SK-N-SH treated with all-trans-retinoic acid at 6 μM for 48 hours (cell line): ENCODE results near the gene MTCL1.

Experiments used
- ATAC-seq: fragments of 200-7000 bp; cut with Tn5 transposase; 3 replicates; pipeline ENCODE4 v1.9.1; 2020; ENCODE audit warnings: mild to moderate bottlenecking, moderate library complexity
- ARNTL ChIP-seq: fragments of 450-650 bp; formaldehyde crosslinking; IDR thresholded peaks from 2 replicates; pipeline ENCODE4 v1.5.0; 2020; ENCODE audit warnings: low read depth, mild to moderate bottlenecking, moderate library complexity, borderline replicate concordance
- BACH2 ChIP-seq: fragments of 250-450 bp; sonication (Bioruptor Pico); IDR thresholded peaks from 2 replicates; pipeline ENCODE4 v1.9.0; 2021; ENCODE audit warnings: mild to moderate bottlenecking, borderline replicate concordance
- CREB5 ChIP-seq: fragments of 250-450 bp; sonication (Bioruptor Pico); IDR thresholded peaks from 2 replicates; pipeline ENCODE4 v1.5.1; 2020; ENCODE audit warnings: low read depth, mild to moderate bottlenecking, moderate library complexity
- CSDC2 ChIP-seq: fragments of 250-450 bp; sonication (Bioruptor Pico); IDR thresholded peaks from 2 replicates; pipeline ENCODE4 v1.5.0; 2020; ENCODE audit warnings: mild to moderate bottlenecking, moderate library complexity
- CSRNP3 ChIP-seq: fragments of 250-450 bp; sonication (Bioruptor Pico); IDR thresholded peaks from 2 replicates; pipeline ENCODE4 v1.5.1; 2021; ENCODE audit warnings: mild to moderate bottlenecking, moderate library complexity
- ESRRG ChIP-seq: fragments of 250-450 bp; sonication (Bioruptor Pico); IDR thresholded peaks from 2 replicates; pipeline ENCODE4 v1.6.1; 2021; ENCODE audit warnings: mild to moderate bottlenecking
- GLIS3 ChIP-seq: fragments of 250-450 bp; sonication (Bioruptor Pico); IDR thresholded peaks from 2 replicates; pipeline ENCODE4 v1.5.0; 2020; ENCODE audit warnings: mild to moderate bottlenecking, moderate library complexity
- ISL1 ChIP-seq: fragments of 250-450 bp; sonication (Bioruptor Pico); IDR thresholded peaks from 2 replicates; pipeline ENCODE4 v2.1.2; 2022; ENCODE audit warnings: mild to moderate bottlenecking, moderate library complexity
- OSR1 ChIP-seq: fragments of 250-450 bp; sonication (Bioruptor Pico); IDR thresholded peaks from 2 replicates; pipeline ENCODE4 v1.8.0; 2022; ENCODE audit warnings: moderate library complexity, mild to moderate bottlenecking, inconsistent platforms
- PATZ1 ChIP-seq: fragments of 250-450 bp; sonication (Bioruptor Pico); IDR thresholded peaks from 2 replicates; pipeline ENCODE4 v1.8.0; 2020; ENCODE audit warnings: mild to moderate bottlenecking, moderate library complexity, borderline replicate concordance
- POU6F1 ChIP-seq: fragments of 250-450 bp; sonication (Bioruptor Pico); IDR thresholded peaks from 2 replicates; pipeline ENCODE4 v1.8.0; 2021; ENCODE audit warnings: low read depth, mild to moderate bottlenecking, moderate library complexity, borderline replicate concordance
- PPARA ChIP-seq: fragments of 250-450 bp; sonication (Bioruptor Pico); IDR thresholded peaks from 2 replicates; pipeline ENCODE4 v1.5.0; 2020; ENCODE audit warnings: mild to moderate bottlenecking, borderline replicate concordance
- RARB ChIP-seq: fragments of 250-450 bp; sonication (Bioruptor Pico); IDR thresholded peaks from 2 replicates; pipeline ENCODE4 v1.8.0; 2021; ENCODE audit warnings: mild to moderate bottlenecking, moderate library complexity
- SNAI2 ChIP-seq: fragments of 250-450 bp; sonication (Bioruptor Pico); IDR thresholded peaks from 2 replicates; pipeline ENCODE4 v1.5.0; 2020; ENCODE audit warnings: mild to moderate bottlenecking, moderate library complexity
- TCF4 ChIP-seq: fragments of 250-450 bp; sonication (Bioruptor Pico); IDR thresholded peaks from 2 replicates; pipeline ENCODE4 v1.8.0; 2021; ENCODE audit warnings: mild to moderate bottlenecking, moderate library complexity, borderline replicate concordance
- TOX ChIP-seq: fragments of 250-450 bp; sonication (Bioruptor Pico); IDR thresholded peaks from 2 replicates; pipeline ENCODE4 v1.8.0; 2021; ENCODE audit warnings: mild to moderate bottlenecking, moderate library complexity, borderline replicate concordance
- TSHZ2 ChIP-seq: fragments of 250-450 bp; sonication (Bioruptor Pico); IDR thresholded peaks from 2 replicates; pipeline ENCODE4 v1.5.0; 2020; ENCODE audit warnings: mild to moderate bottlenecking, moderate library complexity
- ZC3H10 ChIP-seq: fragments of 250-450 bp; sonication (Bioruptor Pico); IDR thresholded peaks from 2 replicates; pipeline ENCODE4 v1.5.1; 2021; ENCODE audit warnings: mild to moderate bottlenecking, moderate library complexity
- ZFP3 ChIP-seq: fragments of 250-450 bp; sonication (Bioruptor Pico); IDR thresholded peaks from 2 replicates; pipeline ENCODE4 v1.5.0; 2020; ENCODE audit warnings: mild to moderate bottlenecking, moderate library complexity
- ZFP30 ChIP-seq: fragments of 450-650 bp; formaldehyde crosslinking; IDR thresholded peaks from 2 replicates; pipeline ENCODE4 v1.5.0; 2022; ENCODE audit warnings: mild to moderate bottlenecking, moderate library complexity
- ZNF565 ChIP-seq: fragments of 450-650 bp; formaldehyde crosslinking; conservative IDR thresholded peaks from 2 replicates; pipeline ENCODE4 v1.5.0; 2020; ENCODE audit warnings: low read depth, mild to moderate bottlenecking, moderate library complexity
- ZNF70 ChIP-seq: fragments of 450-650 bp; formaldehyde crosslinking; IDR thresholded peaks from 2 replicates; pipeline ENCODE4 v1.5.0; 2020; ENCODE audit warnings: mild to moderate bottlenecking, moderate library complexity
- ZNF8 ChIP-seq: fragments of 450-650 bp; formaldehyde crosslinking; IDR thresholded peaks from 2 replicates; pipeline ENCODE4 v1.5.0; 2020; ENCODE audit warnings: mild to moderate bottlenecking, moderate library complexity

MTCL1 gene

GRCh38 chr18:8811115-8811514 lies 105.8 kb downstream of the MTCL1 start:
- ATAC-seq: no peak
- TF ChIP-seq BACH2 (no peak), SNAI2 (CRISPR knock-in tag) (no peak), POU6F1 (CRISPR knock-in tag) (no peak), ISL1 (no peak), ARNTL (CRISPR knock-in tag) (no peak), ZNF70 (CRISPR knock-in tag) (no peak), CREB5 (CRISPR knock-in tag) (no peak), GLIS3 (CRISPR knock-in tag) (no peak), ZNF565 (CRISPR knock-in tag) (no peak), TCF4 (CRISPR knock-in tag) (no peak), CSRNP3 (CRISPR knock-in tag) (no peak), ZNF8 (CRISPR knock-in tag) (no peak), RARB (CRISPR knock-in tag) (no peak), TSHZ2 (CRISPR knock-in tag) (no peak), ZC3H10 (CRISPR knock-in tag) (no peak), ZFP30 (CRISPR knock-in tag) (no peak), ESRRG (no peak), PATZ1 (CRISPR knock-in tag) (no peak), CSDC2 (CRISPR knock-in tag) (no peak), TOX (CRISPR knock-in tag) (no peak)
- TF ChIP-seq, all 23 proteins: peak for 0

GRCh38 chr18:8812631-8813030 lies 107.3 kb downstream of the MTCL1 start:
- TF ChIP-seq ZC3H10 (CRISPR knock-in tag): no peak
- no peak for TF ChIP-seq PATZ1 (CRISPR knock-in tag)
- TF ChIP-seq GLIS3 (CRISPR knock-in tag): no peak
- TF ChIP-seq CSRNP3 (CRISPR knock-in tag): no peak
- TF ChIP-seq TCF4 (CRISPR knock-in tag): no peak
- no peak for TF ChIP-seq CSDC2 (CRISPR knock-in tag)
- no peak for TF ChIP-seq ZNF8 (CRISPR knock-in tag)
- no peak for TF ChIP-seq PPARA
- no peak for TF ChIP-seq ISL1
- TF ChIP-seq ESRRG: no peak
- TF ChIP-seq CREB5 (CRISPR knock-in tag): no peak
- TF ChIP-seq BACH2: no peak
- TF ChIP-seq ZNF565 (CRISPR knock-in tag): no peak
- TF ChIP-seq TOX (CRISPR knock-in tag): no peak
- TF ChIP-seq ZNF70 (CRISPR knock-in tag): no peak
- no peak for TF ChIP-seq OSR1 (CRISPR knock-in tag)
- no peak for TF ChIP-seq ARNTL (CRISPR knock-in tag)
- TF ChIP-seq ZFP3 (CRISPR knock-in tag): no peak

More at GRCh38 chr18:8812631-8813030, 107.3 kb downstream of the MTCL1 start:
- ATAC-seq: no peak
